CD8-positive, alpha-beta memory T cell (primary cell): Measurements from ENCODE around the gene LITAF. TPM values are rescaled to one million over a fixed set of nuclear protein-coding genes. Genes with fewer than 3 reads are reported as not detected.

Experiments used
- CTCF ChIA-PET: fragments of 350-600 bp; sonication (Branson Sonifier 250); formaldehyde crosslinking; loops from one replicate; lab custom pipeline; 2021; ENCODE audit warnings: antibody characterized with exemption; lab: Charles Lee
- POLR2A ChIA-PET: fragments of 350-600 bp; sonication (Branson Sonifier 250); formaldehyde crosslinking; loops from one replicate; lab custom pipeline; 2021; ENCODE audit warnings: antibody characterized with exemption; lab: Charles Lee
- DNase-seq, 5 donors: peaks; one replicate each; pipeline versions ENCODE4 v3.0.0 to v3.0.0-alpha.2; 2020 to 2022; ENCODE audit warnings: mixed read lengths in 1 of 5
- H3K27ac ChIP-seq: one replicate; pipeline ENCODE4 v1.7.0; 2013; ENCODE audit warnings: low read depth, mild to moderate bottlenecking, low read length, moderate library complexity
- H3K27me3 ChIP-seq: 2 replicates; pipeline ENCODE4 v1.7.0; 2013; ENCODE audit warnings: low read length, mild to moderate bottlenecking; ENCODE audit not compliant: insufficient read depth, poor library complexity, severe bottlenecking
- H3K36me3 ChIP-seq: 2 replicates; pipeline ENCODE4 v1.7.0; 2013; ENCODE audit warnings: mild to moderate bottlenecking, low read length, moderate library complexity; ENCODE audit not compliant: insufficient read depth
- H3K4me1 ChIP-seq: 2 replicates; pipeline ENCODE4 v1.7.0; 2013; ENCODE audit warnings: mild to moderate bottlenecking, low read length, moderate library complexity; ENCODE audit not compliant: insufficient read depth
- H3K4me3 ChIP-seq: 2 replicates; pipeline ENCODE4 v1.7.0; 2013; ENCODE audit warnings: mild to moderate bottlenecking, low read length
- H3K9me3 ChIP-seq: 2 replicates; pipeline ENCODE4 v1.7.0; 2013; ENCODE audit warnings: mild to moderate bottlenecking, low read length
- H3K27ac Mint-ChIP-seq, 8 donors: one replicate each; pipeline ENCODE4 v1.8.0; 2020 to 2021; ENCODE audit warnings: mixed read lengths in 8 of 8, mild to moderate bottlenecking in 6 of 8, inconsistent platforms in 3 of 8, moderate library complexity in 3 of 8
- H3K27me3 Mint-ChIP-seq, 2 donors: one replicate each; pipeline ENCODE4 v1.8.0; 2020 to 2021; ENCODE audit warnings: mixed read lengths in 2 of 2, mild to moderate bottlenecking in 1 of 2, moderate library complexity in 1 of 2
- H3K36me3 Mint-ChIP-seq, 3 donors: one replicate each; pipeline ENCODE4 v1.8.0; 2020 to 2021; ENCODE audit warnings: mixed read lengths in 3 of 3, inconsistent platforms in 1 of 3, mild to moderate bottlenecking in 1 of 3
- H3K4me1 Mint-ChIP-seq, 3 donors: one replicate each; pipeline ENCODE4 v1.8.0; 2020 to 2021; ENCODE audit warnings: mixed read lengths in 3 of 3, inconsistent platforms in 1 of 3, mild to moderate bottlenecking in 1 of 3
- H3K4me3 Mint-ChIP-seq, 7 donors: one replicate each; pipeline ENCODE4 v1.8.0; 2020 to 2021; ENCODE audit warnings: mixed read lengths in 7 of 7, mild to moderate bottlenecking in 6 of 7, moderate library complexity in 4 of 7, inconsistent platforms in 2 of 7
- H3K9me3 Mint-ChIP-seq, 5 donors: one replicate each; pipeline ENCODE4 v1.8.0; 2020 to 2022; ENCODE audit warnings: mixed read lengths in 5 of 5, mild to moderate bottlenecking in 3 of 5, moderate library complexity in 2 of 5, inconsistent platforms in 1 of 5
- polyA plus RNA-seq: library from polyadenylated mRNA; unstranded; fragments of 300-500 nt; fragmentation: Illumina TruSeq; gene quantifications from one replicate; pipeline ENCODE4 v1.2.3, GENCODE V29; 2021
- total RNA-seq, 2 experiments: library from RNA; stranded (reverse); gene quantifications; one replicate each; pipeline ENCODE4 v1.2.3, GENCODE V29; 2021

The LITAF gene
- total and polyA plus RNA-seq, 3 experiments from 2014 or later = 199 to 629 (median 201) TPM

DNA sequence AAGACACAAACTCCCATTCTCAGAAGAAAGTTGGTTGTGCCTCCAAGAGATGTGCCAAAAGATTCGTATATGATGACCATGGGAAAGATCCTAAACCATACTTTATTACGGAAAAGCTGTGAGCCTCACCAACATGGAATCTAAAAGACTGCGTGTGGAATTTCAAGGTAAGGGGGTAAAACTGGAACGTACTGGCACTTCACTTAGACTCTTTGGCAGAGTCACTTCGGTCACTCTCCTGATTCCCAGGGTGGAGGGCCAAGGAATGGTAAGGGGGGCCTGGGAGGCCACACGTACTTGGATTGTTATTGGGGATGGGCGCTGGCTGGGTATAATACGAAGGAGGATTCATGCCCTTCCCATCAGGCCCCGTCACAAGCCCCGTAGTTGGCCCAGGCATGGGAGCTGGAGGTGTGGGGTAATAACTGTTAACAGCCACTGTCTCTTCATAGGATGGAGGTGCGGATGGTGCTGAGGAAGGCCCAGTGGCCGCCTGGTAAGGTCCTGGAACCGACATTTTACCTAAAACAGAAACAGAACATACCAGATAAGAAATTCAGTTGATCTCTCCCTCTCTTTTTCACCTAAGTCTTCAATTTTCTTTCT lies 30.4 kb downstream of the LITAF start:
- H3K27ac Mint-ChIP-seq = peak overlapping the region; percentile 77 to 100 (median 98)
- no peaks in the 10 kb centered on the region for H3K27me3 ChIP-seq
- H3K4me1 Mint-ChIP-seq = peaks cover 60 to 78% (median 64%) of the 10 kb centered on the region in 3 donors
- H3K4me3 Mint-ChIP-seq = peak overlapping the region; percentile 62 to 89 (median 75)
- POLR2A ChIA-PET = no interaction called here
- CTCF ChIA-PET = interaction anchor here (0.5 to 2.1 kb wide), 3 partner anchors 21 to 84 kb away, joined by 3 to 5 read pairs (median 4); no protein-coding TSS in a partner anchor
- H3K4me1 ChIP-seq = peaks cover 64% of the 10 kb centered on the region
- H3K9me3 ChIP-seq = no peaks in the 10 kb centered on the region
- H3K36me3 Mint-ChIP-seq = peaks cover 29 to 70% (median 39%) of the 10 kb centered on the region in 3 donors
- H3K4me3 ChIP-seq = peak overlapping the region; percentile 2
- H3K27me3 Mint-ChIP-seq = peaks cover 0 to 8% of the 10 kb centered on the region in 2 donors
- peaks cover 0 to 8% (median 4%) of the 10 kb centered on the region in 5 donors for H3K9me3 Mint-ChIP-seq
- peaks cover 54% of the 10 kb centered on the region for H3K36me3 ChIP-seq
- no peak for DNase-seq
- H3K27ac ChIP-seq = no peak overlapping the region

GRCh38 chr16:11554053-11554452 lies 32.7 kb downstream of the LITAF start:
- Histone ChIP-seq H3K27me3 (no peaks in the 10 kb centered on the region), H3K4me3 (no peak overlapping the region), H3K27ac (no peak overlapping the region), H3K9me3 (no peaks in the 10 kb centered on the region), H3K4me1 (peaks cover 44% of the 10 kb centered on the region), H3K36me3 (peaks cover 75% of the 10 kb centered on the region)
- H3K36me3 Mint-ChIP-seq = peaks cover 47 to 86% (median 59%) of the 10 kb centered on the region in 3 donors
- H3K9me3 Mint-ChIP-seq = peaks cover 0 to 8% (median 4%) of the 10 kb centered on the region in 5 donors
- peaks cover 0 to 6% of the 10 kb centered on the region in 2 donors for H3K27me3 Mint-ChIP-seq
- peaks cover 46 to 67% (median 49%) of the 10 kb centered on the region in 3 donors for H3K4me1 Mint-ChIP-seq
- no peak for DNase-seq
- POLR2A ChIA-PET = no interaction called here
- CTCF ChIA-PET = interaction anchor here (0.6 to 1.2 kb wide), 3 partner anchors 86 to 158 kb away, joined by 3 to 4 read pairs (median 3); no protein-coding TSS in a partner anchor
- peak overlapping the region in 1 of 7 donors; percentile 40 for H3K4me3 Mint-ChIP-seq
- H3K27ac Mint-ChIP-seq = peak overlapping the region in 6 of 8 donors; percentile 32 to 99 (median 69)

- H3K27me3 Mint-ChIP-seq = peaks cover 0 to 6% of the 10 kb centered on the region in 2 donors
- H3K9me3 Mint-ChIP-seq = peaks cover 0 to 8% (median 4%) of the 10 kb centered on the region in 5 donors
- H3K27ac Mint-ChIP-seq = peak overlapping the region in 2 of 8 donors; percentile 19 to 72
- no peaks in the 10 kb centered on the region for H3K27me3 ChIP-seq
- POLR2A ChIA-PET = no interaction called here
- no peak overlapping the region for H3K27ac ChIP-seq
- peaks cover 37% of the 10 kb centered on the region for H3K4me1 ChIP-seq
- CTCF ChIA-PET = interaction anchor here (0.8 to 1.9 kb wide), 2 partner anchors 22 to 87 kb away, joined by 4 to 8 read pairs; no protein-coding TSS in a partner anchor
- H3K4me3 Mint-ChIP-seq = peak overlapping the region in 1 of 7 donors; percentile 33
- H3K9me3 ChIP-seq = no peaks in the 10 kb centered on the region
- no peak for DNase-seq
- peaks cover 82% of the 10 kb centered on the region for H3K36me3 ChIP-seq
- H3K36me3 Mint-ChIP-seq = peaks cover 48 to 89% (median 62%) of the 10 kb centered on the region in 3 donors
- peaks cover 40 to 62% (median 44%) of the 10 kb centered on the region in 3 donors for H3K4me1 Mint-ChIP-seq
- H3K4me3 ChIP-seq = no peak overlapping the region
Observed at GRCh38 chr16:11553371-11553770, 33.3 kb downstream of the LITAF start.

GRCh38 chr16:11552440-11552839 lies 34.3 kb downstream of the LITAF start:
- peaks cover 90% of the 10 kb centered on the region for H3K36me3 ChIP-seq
- peaks cover 0 to 6% of the 10 kb centered on the region in 2 donors for H3K27me3 Mint-ChIP-seq
- POLR2A ChIA-PET = no interaction called here

DNA sequence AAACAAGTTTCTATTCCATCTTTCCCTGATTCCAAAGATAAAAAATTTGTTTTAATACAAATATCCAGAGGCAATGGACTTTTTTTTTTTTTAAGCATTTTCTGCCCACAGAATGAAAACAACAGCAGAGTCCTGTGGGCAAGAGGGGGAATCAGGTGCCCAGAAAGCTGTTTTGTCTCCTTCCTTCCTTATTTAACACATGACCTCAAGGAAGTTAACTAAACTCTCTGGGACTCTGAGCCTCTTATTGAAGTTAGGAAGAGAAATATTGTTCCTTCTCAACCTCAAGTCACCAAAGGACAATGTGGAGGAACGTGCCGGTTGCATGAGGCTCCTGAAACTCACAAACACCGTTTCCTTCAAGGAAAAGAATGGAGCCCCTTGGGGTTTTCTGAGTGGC lies 34.9 kb downstream of the LITAF start:
- ChIA-PET CTCF (interaction anchor here (1.6 to 1.9 kb wide), 2 partner anchors 20 to 90 kb away, joined by 4 to 8 read pairs; no protein-coding TSS in a partner anchor), POLR2A (no interaction called here)
- Mint-ChIP-seq H3K9me3 (peaks cover 0 to 6% (median 2%) of the 10 kb centered on the region in 5 donors), H3K27ac (peak overlapping the region in 4 of 8 donors; percentile 12 to 79 (median 34)), H3K36me3 (peaks cover 55 to 96% (median 63%) of the 10 kb centered on the region in 3 donors), H3K4me3 (no peak overlapping the region), H3K27me3 (peaks cover 0 to 4% of the 10 kb centered on the region in 2 donors), H3K4me1 (peaks cover 28 to 52% (median 37%) of the 10 kb centered on the region in 3 donors)
- H3K27me3 ChIP-seq = no peaks in the 10 kb centered on the region
- peaks cover 91% of the 10 kb centered on the region for H3K36me3 ChIP-seq
- H3K4me3 ChIP-seq = no peak overlapping the region
- no peak for DNase-seq
- H3K4me1 ChIP-seq = peaks cover 22% of the 10 kb centered on the region
- H3K9me3 ChIP-seq = no peaks in the 10 kb centered on the region
- no peak overlapping the region for H3K27ac ChIP-seq

More at GRCh38 chr16:11552440-11552839, 34.3 kb downstream of the LITAF start:
- CTCF ChIA-PET = interaction anchor here (1.6 to 1.9 kb wide), 2 partner anchors 21 to 90 kb away, joined by 4 to 8 read pairs; no protein-coding TSS in a partner anchor
- H3K27ac ChIP-seq = no peak overlapping the region
- Mint-ChIP-seq H3K9me3 (peaks cover 0 to 8% (median 4%) of the 10 kb centered on the region in 5 donors), H3K36me3 (peaks cover 52 to 95% (median 62%) of the 10 kb centered on the region in 3 donors), H3K27ac (peak overlapping the region in 6 of 8 donors; percentile 35 to 83 (median 66)), H3K4me1 (peaks cover 30 to 53% (median 40%) of the 10 kb centered on the region in 3 donors), H3K4me3 (no peak overlapping the region)
- H3K4me3 ChIP-seq = no peak overlapping the region
- DNase-seq = no peak
- H3K27me3 ChIP-seq = no peaks in the 10 kb centered on the region
- H3K9me3 ChIP-seq = no peaks in the 10 kb centered on the region
- H3K4me1 ChIP-seq = peaks cover 28% of the 10 kb centered on the region

GRCh38 chr16:11550791-11551498 lies 35.8 kb downstream of the LITAF start:
- no peaks in the 10 kb centered on the region for H3K9me3 Mint-ChIP-seq
- Histone ChIP-seq H3K36me3 (peaks cover 83% of the 10 kb centered on the region), H3K4me3 (no peak overlapping the region), H3K4me1 (peaks cover 13% of the 10 kb centered on the region), H3K9me3 (no peaks in the 10 kb centered on the region), H3K27ac (no peak overlapping the region), H3K27me3 (no peaks in the 10 kb centered on the region)
- H3K4me3 Mint-ChIP-seq = no peak overlapping the region
- no peak for DNase-seq
- H3K36me3 Mint-ChIP-seq = peaks cover 47 to 93% (median 54%) of the 10 kb centered on the region in 3 donors
- peaks cover 19 to 43% (median 28%) of the 10 kb centered on the region in 3 donors for H3K4me1 Mint-ChIP-seq
- POLR2A ChIA-PET = no interaction called here
- CTCF ChIA-PET = interaction anchor here (1.6 kb wide), 1 partner anchor 91 kb away, joined by 4 read pairs; no protein-coding TSS in a partner anchor
- peak overlapping the region in 7 of 8 donors; percentile 31 to 79 (median 67) for H3K27ac Mint-ChIP-seq
- H3K27me3 Mint-ChIP-seq = peaks cover 0 to 1% of the 10 kb centered on the region in 2 donors

GRCh38 chr16:11547118-11547916 lies 39.4 kb downstream of the LITAF start:
- no peaks in the 10 kb centered on the region for H3K4me1 ChIP-seq
- ChIA-PET CTCF (interaction anchor here (0.9 to 1.2 kb wide), 2 partner anchors 15 to 93 kb away, joined by 3 to 5 read pairs; no protein-coding TSS in a partner anchor), POLR2A (interaction anchor here (1.4 kb wide), 1 partner anchor 10 kb away, joined by 4 read pairs; no protein-coding TSS in a partner anchor)
- no peaks in the 10 kb centered on the region for H3K27me3 ChIP-seq
- peaks cover 47% of the 10 kb centered on the region for H3K36me3 ChIP-seq
- Mint-ChIP-seq H3K27me3 (peaks cover 0 to 1% of the 10 kb centered on the region in 2 donors), H3K4me3 (no peak overlapping the region), H3K36me3 (peaks cover 28 to 68% (median 33%) of the 10 kb centered on the region in 3 donors), H3K27ac (peak overlapping the region in 5 of 8 donors; percentile 2 to 82 (median 67)), H3K9me3 (no peaks in the 10 kb centered on the region), H3K4me1 (peaks cover 13 to 37% (median 21%) of the 10 kb centered on the region in 3 donors)
- H3K27ac ChIP-seq = no peak overlapping the region
- H3K9me3 ChIP-seq = no peaks in the 10 kb centered on the region
- no peak overlapping the region for H3K4me3 ChIP-seq
- no peak for DNase-seq
